Endothelial cell of umbilical vein (primary cell): ENCODE data around the gene EED. TPM values are rescaled to one million over a fixed set of nuclear protein-coding genes. Genes with fewer than 3 reads are reported as not detected.

Experiments used
- BruUV-seq: library from RNA; stranded (reverse); fragments of 400-500 nt; replicated peaks from 2 replicates; lab custom pipeline; 2021; lab: Mats Ljungman, UMichigan
- CTCF ChIA-PET: fragments of 300-600, 350-600 bp; sonication (Branson Sonifier 250); formaldehyde crosslinking; loops from one replicate; lab custom pipeline; 2021; ENCODE audit warnings: antibody characterized with exemption, inconsistent platforms; lab: Charles Lee
- POLR2A ChIA-PET: fragments of 300-600, 350-600 bp; sonication (Branson Sonifier 250); formaldehyde crosslinking; loops from one replicate; lab custom pipeline; 2021; ENCODE audit warnings: antibody characterized with exemption, inconsistent platforms; lab: Charles Lee
- DNase-seq: peaks from one replicate; pipeline ENCODE4 v3.0.0-alpha.2; 2011; ENCODE audit warnings: low read depth, low spot score
- FAIRE-seq: peaks from 2 replicates; lab custom pipeline; 2011; peaks lifted over from hg19 to GRCh38; lab: Jason Lieb, UNC
- H2AFZ ChIP-seq: 2 replicates; pipeline ENCODE4 v1.6.0; 2012; ENCODE audit warnings: low read depth, low read length, control low read depth, inconsistent platforms
- H3K27ac ChIP-seq: 2 replicates; pipeline ENCODE4 v1.5.1; 2011; ENCODE audit warnings: low read depth, mild to moderate bottlenecking, control low read depth, low read length, moderate library complexity; ENCODE audit not compliant: insufficient read depth
- H3K27me3 ChIP-seq, 2 experiments: 2 replicates each; pipeline versions ENCODE4 v1.6.0 to v1.6.1; 2011; ENCODE audit warnings: low read length in 2 of 2, mixed read lengths in 1 of 2; ENCODE audit not compliant: control insufficient read depth in 2 of 2, insufficient read depth in 2 of 2
- H3K36me3 ChIP-seq, 2 experiments: 2 replicates in 1 of 2; 3 replicates in 1 of 2; pipeline ENCODE4 v1.5.1; 2011; ENCODE audit warnings: low read length in 2 of 2, mild to moderate bottlenecking in 1 of 2, moderate library complexity in 1 of 2; ENCODE audit not compliant: control insufficient read depth in 2 of 2, insufficient read depth in 2 of 2; ENCODE audit errors: extremely low read depth in 1 of 2
- H3K4me1 ChIP-seq: 3 replicates; pipeline ENCODE4 v1.5.1; 2011; ENCODE audit warnings: mild to moderate bottlenecking, low read length; ENCODE audit not compliant: control insufficient read depth, insufficient read depth; ENCODE audit errors: extremely low read depth
- H3K4me2 ChIP-seq: 2 replicates; pipeline ENCODE4 v1.6.1; 2011; ENCODE audit warnings: low read length, control low read depth, mixed read lengths; ENCODE audit not compliant: insufficient read depth
- H3K4me3 ChIP-seq, 3 experiments: fragments of 200-600 bp in 1 of 3; sonication (generic), shearing (Covaris generic) in 1 of 3; replicated peaks in 1 of 3; 2 replicates each; pipeline ENCODE4 v1.5.1; 2011 to 2016; ENCODE audit warnings: control low read depth in 3 of 3, low read length in 3 of 3, mild to moderate bottlenecking in 2 of 3, inconsistent platforms in 1 of 3, low read depth in 1 of 3, moderate library complexity in 1 of 3; ENCODE audit not compliant: insufficient read depth in 1 of 3
- H3K79me2 ChIP-seq: 2 replicates; pipeline ENCODE4 v1.6.0; 2012; ENCODE audit warnings: low read length, inconsistent platforms; ENCODE audit not compliant: control insufficient read depth, insufficient read depth
- H3K9ac ChIP-seq: replicated peaks from 2 replicates; pipeline ENCODE3; 2011; ENCODE audit warnings: low read length, control low read depth; ENCODE audit not compliant: insufficient read depth; ENCODE audit errors: extremely low read depth
- H3K9me1 ChIP-seq: replicated peaks from 3 replicates; pipeline ENCODE4 v1.6.0; 2011; ENCODE audit warnings: mild to moderate bottlenecking, low read length; ENCODE audit not compliant: control insufficient read depth, insufficient read depth; ENCODE audit errors: extremely low read depth
- H3K9me3 ChIP-seq: replicated peaks from 2 replicates; pipeline ENCODE4 v1.5.1; 2012; ENCODE audit warnings: low read length, inconsistent platforms; ENCODE audit not compliant: control insufficient read depth, insufficient read depth
- H4K20me1 ChIP-seq: replicated peaks from 2 replicates; pipeline ENCODE3; 2011; ENCODE audit warnings: mild to moderate bottlenecking, low read length; ENCODE audit not compliant: control insufficient read depth, insufficient read depth; ENCODE audit errors: extremely low read depth
- EZH2 ChIP-seq: IDR thresholded peaks from 2 replicates; pipeline ENCODE4 v1.6.1; 2012; ENCODE audit warnings: borderline replicate concordance, low read depth, mild to moderate bottlenecking, moderate library complexity, low read length, inconsistent platforms; ENCODE audit not compliant: severe bottlenecking
- FOS ChIP-seq: IDR thresholded peaks from 2 replicates; pipeline ENCODE4 v1.6.1; 2011; ENCODE audit warnings: mild to moderate bottlenecking, low read length, moderate library complexity, borderline replicate concordance; ENCODE audit not compliant: insufficient read depth
- GATA2 ChIP-seq: IDR thresholded peaks from 2 replicates; pipeline ENCODE4 v1.7.0; 2011; ENCODE audit warnings: low read depth, mild to moderate bottlenecking, moderate library complexity, mixed read lengths, low read length; ENCODE audit not compliant: insufficient read length, insufficient read depth
- JUN ChIP-seq: IDR thresholded peaks from 2 replicates; pipeline ENCODE4 v1.6.1; 2011; ENCODE audit warnings: borderline replicate concordance, low read depth; ENCODE audit not compliant: insufficient read length, insufficient read depth
- MYC ChIP-seq: IDR thresholded peaks from one replicate; pipeline ENCODE4 v1.6.1; 2011; ENCODE audit warnings: mild to moderate bottlenecking, low read depth, low read length
- POLR2A ChIP-seq: IDR thresholded peaks from 2 replicates; pipeline ENCODE4 v1.6.1; 2012; ENCODE audit warnings: low read depth, mild to moderate bottlenecking, control low read depth, low read length
- POLR2AphosphoS5 ChIP-seq: IDR thresholded peaks from 2 replicates; pipeline ENCODE4 v1.6.1; 2012; ENCODE audit warnings: low read depth, mild to moderate bottlenecking, control low read depth, low read length, moderate library complexity; ENCODE audit not compliant: insufficient read depth
- dilution Hi-C: fragments of 300-500 bp; cut with MboI; formaldehyde crosslinking; loops from one replicate; pipeline ENCODE4 v1.15.0; 2019; ENCODE audit warnings: low sequenced_read_pairs; ENCODE audit not compliant: extremely low pct_ligation_motif_present
- intact Hi-C: fragments of 100-400 bp; cut with micrococcal nuclease; formaldehyde crosslinking; loops from one replicate; pipeline ENCODE4 v1.10.0; 2022
- polyA plus RNA-seq, 4 experiments: library from polyadenylated mRNA; depleted of rRNA in 3 of 4; stranded (reverse) in 3 of 4; unstranded in 1 of 4; fragments of >200 nt; gene quantifications; 2 replicates each; pipeline versions ENCODE4 v1.2.1 to v1.2.3, GENCODE V29; 2011 to 2012; ENCODE audit warnings: missing spikeins in 1 of 4
- total RNA-seq: library from RNA; stranded (reverse); gene quantifications from 2 replicates; pipeline ENCODE4 v1.2.3, GENCODE V29; 2021

EED gene
- total and polyA plus RNA-seq, 2 donors (not counting 3 experiments of a cell fraction or from before 2014, with no cell fraction given) = 9.4 to 21.8 TPM

DNA sequence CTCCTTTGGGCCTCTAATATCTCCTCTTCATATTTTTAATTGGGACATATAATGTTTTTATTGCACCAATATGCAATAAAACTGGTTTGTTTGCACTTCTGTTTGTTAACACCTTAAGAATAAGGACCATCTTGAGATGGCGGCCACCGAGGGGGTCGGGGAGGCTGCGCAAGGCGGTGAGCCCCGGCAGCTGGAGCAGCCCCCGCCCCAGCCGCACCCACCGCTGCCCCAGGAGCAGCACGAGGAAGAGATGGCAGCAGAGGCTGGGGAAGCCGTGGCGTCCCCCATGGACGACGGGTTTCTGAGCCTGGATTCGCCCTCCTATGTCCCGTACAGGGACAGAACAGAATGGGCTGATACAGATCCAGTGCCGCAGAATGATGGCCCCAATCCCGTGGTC is 49.6 kb upstream of the EED start:
- Histone ChIP-seq H3K9me1 (no peaks in the 10 kb centered on the region), H3K27me3 (no peaks in the 10 kb centered on the region), H3K27ac (no peak overlapping the region), H4K20me1 (no peaks in the 10 kb centered on the region), H3K79me2 (no peaks in the 10 kb centered on the region), H3K36me3 (no peaks in the 10 kb centered on the region), H3K9ac (no peak overlapping the region), H3K9me3 (no peaks in the 10 kb centered on the region), H3K4me2 (no peak overlapping the region), H3K4me3 (no peak overlapping the region), H3K4me1 (peaks cover 10% of the 10 kb centered on the region), H2AFZ (no peak overlapping the region)
- intact Hi-C loops (no loop called here), dilution Hi-C loops (no loop called here)
- DNase-seq (no peak), FAIRE-seq (no peak)
- TF ChIP-seq POLR2A = no peak
- no peak for TF ChIP-seq POLR2AphosphoS5
- TF ChIP-seq EZH2 = no peak
- TF ChIP-seq FOS = no peak
- no peak for TF ChIP-seq JUN
- no peak for TF ChIP-seq GATA2
- BruUV-seq = no TSS peak
- ChIA-PET POLR2A (interaction anchor here (2.1 kb wide), 1 partner anchor 126 kb away, joined by 18 read pairs; the partner anchor contains the start of gene PICALM), CTCF (interaction anchor here (1.2 to 12.0 kb wide), 5 partner anchors 9 to 153 kb away, joined by 3 to 213 read pairs (median 50); partner anchors contain the start of gene PICALM)

- Histone ChIP-seq H3K9me1 (no peaks in the 10 kb centered on the region), H3K4me2 (no peak overlapping the region), H3K36me3 (no peaks in the 10 kb centered on the region), H3K27me3 (no peaks in the 10 kb centered on the region), H3K4me3 (no peak overlapping the region), H3K27ac (no peak overlapping the region), H3K79me2 (no peaks in the 10 kb centered on the region), H4K20me1 (no peaks in the 10 kb centered on the region), H3K9ac (no peak overlapping the region), H3K9me3 (no peaks in the 10 kb centered on the region), H2AFZ (no peak overlapping the region), H3K4me1 (peaks cover 10% of the 10 kb centered on the region)
- POLR2A ChIA-PET = no interaction called here
- CTCF ChIA-PET = interaction anchor here (1.1 to 12.0 kb wide), 7 partner anchors 8 to 154 kb away, joined by 3 to 213 read pairs (median 4); no protein-coding TSS in a partner anchor
- DNase-seq (no peak), FAIRE-seq (no peak)
- dilution Hi-C loops = no loop called here
- no peak for TF ChIP-seq MYC
- intact Hi-C loops = no loop called here
- BruUV-seq = no TSS peak
Measured at GRCh38 chr11:86196085-86196696, 48.4 kb upstream of the EED start.
